Stimulated activated CD8-positive, alpha-beta memory T cell treated with anti-CD3 and anti-CD28 coated beads, Interleukin-12 subunit alpha, Interleukin-12 subunit beta, amount 100 ng/mL, for 4 hours (primary cell): Measurements from ENCODE around the gene MOB2.

Source experiments
- DNase-seq: peaks from one replicate; pipeline ENCODE4 v3.0.0-alpha.2; 2020; ENCODE audit warnings: low read depth

The MOB2 gene

GRCh38 chr11:1484695-1485503 is 1.7 kb downstream of the MOB2 start:
- DNase-seq = no peak

GRCh38 chr11:1484061-1484671 is 2.4 kb downstream of the MOB2 start:
- DNase-seq = no peak

GRCh38 chr11:1483445-1483961 is 3.1 kb downstream of the MOB2 start:
- DNase-seq = no peak

GRCh38 chr11:1482581-1483444 is 3.8 kb downstream of the MOB2 start:
- no peak for DNase-seq

GRCh38 chr11:1481861-1482441 is 4.6 kb downstream of the MOB2 start:
- no peak for DNase-seq

GRCh38 chr11:1481483-1481825 is 5.1 kb downstream of the MOB2 start:
- no peak for DNase-seq

- no peak for DNase-seq
Measured at GRCh38 chr11:1480555-1481482, 5.8 kb downstream of the MOB2 start.

GRCh38 chr11:1480191-1480554 is 6.4 kb downstream of the MOB2 start:
- no peak for DNase-seq

- no peak for DNase-seq
Measured at GRCh38 chr11:1479678-1480118, 6.9 kb downstream of the MOB2 start.

- DNase-seq = no peak
Measured at GRCh38 chr11:1479006-1479677, 7.4 kb downstream of the MOB2 start.

GRCh38 chr11:1478544-1478943 is 8.0 kb downstream of the MOB2 start:
- no peak for DNase-seq

- DNase-seq = no peak
Measured at GRCh38 chr11:1478011-1478410, 8.6 kb downstream of the MOB2 start.

GRCh38 chr11:1476940-1477736 is 9.4 kb downstream of the MOB2 start:
- no peak for DNase-seq

- no peak for DNase-seq
Measured at GRCh38 chr11:1475841-1476240, 10.7 kb downstream of the MOB2 start.

GRCh38 chr11:1473786-1474185 is 12.8 kb downstream of the MOB2 start:
- no peak for DNase-seq

- no peak for DNase-seq
Measured at GRCh38 chr11:1473011-1473628, 13.5 kb downstream of the MOB2 start.

GRCh38 chr11:1472180-1473005 is 14.2 kb downstream of the MOB2 start:
- DNase-seq = no peak

GRCh38 chr11:1471736-1472135 is 14.8 kb downstream of the MOB2 start:
- DNase-seq = no peak
